ENCODE data around the gene MCRIP1. TPM values are rescaled to one million over a fixed set of nuclear protein-coding genes. Genes with fewer than 3 reads are reported as not detected.

MCRIP1 gene
- total RNA-seq, 1 donor from 2014 or later, result 64.1 TPM

DNA sequence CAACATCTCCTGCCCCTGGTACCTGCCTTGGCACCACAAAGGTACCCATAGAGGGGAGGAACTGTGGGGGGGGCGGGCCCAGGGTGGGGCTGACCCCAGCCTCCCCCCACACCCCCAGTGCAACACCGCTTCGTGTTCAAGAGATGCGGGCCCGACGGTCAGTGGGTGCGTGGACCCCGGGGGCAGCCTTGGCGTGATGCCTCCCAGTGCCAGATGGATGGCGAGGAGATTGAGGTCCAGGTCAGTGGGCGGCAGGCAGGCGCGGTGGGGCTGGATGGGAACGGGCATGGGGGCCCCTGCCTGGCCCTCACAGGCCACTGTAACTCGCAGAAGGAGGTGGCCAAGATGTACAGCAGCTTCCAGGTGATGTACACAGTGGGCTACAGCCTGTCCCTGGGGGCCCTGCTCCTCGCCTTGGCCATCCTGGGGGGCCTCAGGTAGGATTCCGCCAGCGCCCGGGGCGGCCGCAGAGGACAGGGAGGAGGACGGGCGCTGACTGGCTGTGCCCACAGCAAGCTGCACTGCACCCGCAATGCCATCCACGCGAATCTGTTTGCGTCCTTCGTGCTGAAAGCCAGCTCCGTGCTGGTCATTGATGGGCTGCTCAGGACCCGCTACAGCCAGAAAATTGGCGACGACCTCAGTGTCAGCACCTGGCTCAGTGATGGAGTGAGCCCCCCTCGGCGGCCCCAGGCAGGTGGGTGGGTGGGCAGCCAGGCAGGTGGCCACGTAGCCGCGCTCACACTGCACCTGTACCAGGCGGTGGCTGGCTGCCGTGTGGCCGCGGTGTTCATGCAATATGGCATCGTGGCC lies 22.0 kb downstream of the MCRIP1 start:
- H3K27me3 ChIP-seq, result no peaks in the 10 kb centered on the region

DNA sequence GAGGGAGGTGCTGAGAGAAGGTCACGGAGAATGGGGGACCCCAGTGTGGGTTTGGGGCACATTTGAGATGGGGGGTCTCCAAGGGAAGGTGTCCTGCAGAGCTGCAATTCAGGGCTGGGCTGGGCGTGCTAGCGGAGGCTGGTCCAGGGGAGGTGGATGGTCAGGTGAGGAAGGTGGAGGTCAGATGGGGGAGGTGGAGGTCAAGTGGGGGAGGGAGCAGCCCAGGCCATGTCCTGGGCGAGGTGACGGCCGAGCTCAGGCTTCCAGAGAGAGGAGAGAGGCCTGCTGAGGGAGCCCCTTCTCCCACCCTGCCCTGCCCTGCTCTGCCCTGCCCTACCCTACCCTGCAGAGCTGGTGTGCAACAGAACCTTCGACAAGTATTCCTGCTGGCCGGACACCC lies 22.6 kb downstream of the MCRIP1 start:
- H3K4me3 ChIP-seq, result no peak overlapping the region
- DNase-seq (ENCODE audit: extremely low spot score in 2 of 2), result no peak
- H3K27me3 ChIP-seq, result no peaks in the 10 kb centered on the region
- H3K4me1 ChIP-seq, result no peaks in the 10 kb centered on the region
- no peaks in the 10 kb centered on the region for H3K36me3 ChIP-seq
- TF ChIP-seq POLR2AphosphoS5 (IDR thresholded peaks at IDR 0.05; ENCODE audit: insufficient read depth in 1 of 2, low read depth in 1 of 2) (no peak), POLR2A (IDR thresholded peaks at IDR 0.05) (no peak)
- TF ChIP-seq, protein P1, sequence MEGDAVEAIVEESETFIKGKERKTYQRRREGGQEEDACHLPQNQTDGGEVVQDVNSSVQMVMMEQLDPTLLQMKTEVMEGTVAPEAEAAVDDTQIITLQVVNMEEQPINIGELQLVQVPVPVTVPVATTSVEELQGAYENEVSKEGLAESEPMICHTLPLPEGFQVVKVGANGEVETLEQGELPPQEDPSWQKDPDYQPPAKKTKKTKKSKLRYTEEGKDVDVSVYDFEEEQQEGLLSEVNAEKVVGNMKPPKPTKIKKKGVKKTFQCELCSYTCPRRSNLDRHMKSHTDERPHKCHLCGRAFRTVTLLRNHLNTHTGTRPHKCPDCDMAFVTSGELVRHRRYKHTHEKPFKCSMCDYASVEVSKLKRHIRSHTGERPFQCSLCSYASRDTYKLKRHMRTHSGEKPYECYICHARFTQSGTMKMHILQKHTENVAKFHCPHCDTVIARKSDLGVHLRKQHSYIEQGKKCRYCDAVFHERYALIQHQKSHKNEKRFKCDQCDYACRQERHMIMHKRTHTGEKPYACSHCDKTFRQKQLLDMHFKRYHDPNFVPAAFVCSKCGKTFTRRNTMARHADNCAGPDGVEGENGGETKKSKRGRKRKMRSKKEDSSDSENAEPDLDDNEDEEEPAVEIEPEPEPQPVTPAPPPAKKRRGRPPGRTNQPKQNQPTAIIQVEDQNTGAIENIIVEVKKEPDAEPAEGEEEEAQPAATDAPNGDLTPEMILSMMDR (IDR thresholded peaks at IDR 0.05), result no peak
- H3K27ac ChIP-seq, result no peak overlapping the region
- H3K9me3 ChIP-seq, result no peaks in the 10 kb centered on the region
- intact Hi-C loops (cut with DNase I), result no loop called here

More for the DNA sequence above, 22.0 kb downstream of the MCRIP1 start:
- H3K27ac ChIP-seq, result no peak overlapping the region
- H3K9me3 ChIP-seq, result no peaks in the 10 kb centered on the region
- TF ChIP-seq POLR2AphosphoS5 (IDR thresholded peaks at IDR 0.05; ENCODE audit: insufficient read depth in 1 of 2, low read depth in 1 of 2) (no peak), POLR2A (IDR thresholded peaks at IDR 0.05) (no peak)
- TF ChIP-seq, protein P1 (IDR thresholded peaks at IDR 0.05), result no peak
- intact Hi-C loops (cut with DNase I), result no loop called here
- no peaks in the 10 kb centered on the region for H3K4me1 ChIP-seq
- no peak for DNase-seq (ENCODE audit: extremely low spot score in 2 of 2)
- H3K36me3 ChIP-seq, result no peaks in the 10 kb centered on the region
- H3K4me3 ChIP-seq, result no peak overlapping the region

DNA sequence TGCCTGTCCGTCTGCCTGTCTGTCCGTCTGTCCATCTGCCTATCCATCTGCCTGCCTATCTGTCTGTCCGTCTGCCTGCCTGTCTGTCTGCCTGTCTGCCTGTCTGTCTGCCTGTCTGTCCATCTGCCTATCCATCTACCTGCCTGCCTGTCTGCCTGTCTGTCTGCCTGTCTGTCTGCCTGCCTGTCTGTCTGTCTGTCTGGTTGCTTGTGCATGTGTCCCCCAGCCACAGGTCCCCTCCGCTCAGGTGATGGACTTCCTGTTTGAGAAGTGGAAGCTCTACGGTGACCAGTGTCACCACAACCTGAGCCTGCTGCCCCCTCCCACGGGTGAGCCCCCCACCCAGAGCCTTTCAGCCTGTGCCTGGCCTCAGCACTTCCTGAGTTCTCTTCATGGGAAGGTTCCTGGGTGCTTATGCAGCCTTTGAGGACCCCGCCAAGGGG lies 23.5 kb downstream of the MCRIP1 start:
- no peak for TF ChIP-seq POLR2AphosphoS5 (IDR thresholded peaks at IDR 0.05; ENCODE audit: insufficient read depth in 1 of 2, low read depth in 1 of 2)
- TF ChIP-seq, protein P1 (IDR thresholded peaks at IDR 0.05), result no peak
- TF ChIP-seq POLR2A (IDR thresholded peaks at IDR 0.05), result no peak
- Histone ChIP-seq H3K9me3 (no peaks in the 10 kb centered on the region), H3K4me3 (no peak overlapping the region), H3K27ac (no peak overlapping the region), H3K27me3 (peaks cover 4% of the 10 kb centered on the region), H3K36me3 (no peaks in the 10 kb centered on the region), H3K4me1 (no peaks in the 10 kb centered on the region)
- intact Hi-C loops (cut with DNase I), result no loop called here
- no peak for DNase-seq (ENCODE audit: extremely low spot score in 2 of 2)

DNA sequence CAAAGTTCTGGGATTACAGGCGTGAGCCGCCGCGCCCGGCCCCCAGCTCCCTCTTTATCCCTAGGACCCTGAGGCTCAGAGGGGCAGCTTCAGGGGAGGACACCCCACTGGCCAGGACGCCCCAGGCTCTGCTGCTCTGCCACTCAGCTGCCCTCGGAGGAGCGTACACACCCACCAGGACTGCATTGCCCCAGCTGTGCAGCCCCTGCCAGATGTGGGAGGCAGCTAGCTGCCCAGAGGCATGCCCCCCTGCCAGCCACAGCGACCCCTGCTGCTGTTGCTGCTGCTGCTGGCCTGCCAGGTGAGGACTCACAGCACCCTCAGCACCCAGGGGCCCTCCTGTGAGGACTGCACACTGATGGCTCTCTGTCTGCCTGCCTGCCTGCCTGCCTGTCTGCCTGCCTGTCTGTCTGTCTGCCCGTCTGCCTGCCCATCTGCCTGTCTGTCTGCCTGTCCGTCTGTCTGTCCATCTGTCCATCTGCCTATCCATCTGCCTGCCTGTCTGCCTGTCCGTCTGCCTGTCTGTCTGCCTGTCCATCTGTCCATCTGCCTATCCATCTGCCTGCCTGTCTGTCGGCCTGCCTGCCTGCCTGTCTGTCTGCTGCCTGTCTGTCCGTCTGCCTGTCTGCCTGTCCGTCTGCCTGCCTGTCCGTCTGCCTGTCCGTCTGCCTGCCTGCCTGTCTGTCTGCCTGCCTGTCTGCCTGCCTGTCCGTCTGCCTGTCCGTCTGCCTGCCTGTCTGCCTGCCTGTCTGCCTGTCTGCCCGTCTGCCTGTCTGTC lies 24.1 kb downstream of the MCRIP1 start:
- Histone ChIP-seq H3K27me3 (peaks cover 11% of the 10 kb centered on the region), H3K27ac (no peak overlapping the region), H3K36me3 (no peaks in the 10 kb centered on the region), H3K9me3 (no peaks in the 10 kb centered on the region), H3K4me3 (no peak overlapping the region), H3K4me1 (no peaks in the 10 kb centered on the region)
- intact Hi-C loops (cut with DNase I), result no loop called here
- no peak for DNase-seq (ENCODE audit: extremely low spot score in 2 of 2)
- no peak for TF ChIP-seq POLR2AphosphoS5 (IDR thresholded peaks at IDR 0.05; ENCODE audit: insufficient read depth in 1 of 2, low read depth in 1 of 2)
- TF ChIP-seq, protein P1 (IDR thresholded peaks at IDR 0.05), result no peak
- no peak for TF ChIP-seq POLR2A (IDR thresholded peaks at IDR 0.05)

Measured in vagina (tissue), 2 donors.